IPS-18a (cell line): Measurements from ENCODE around the gene SURF4.

Experiments used
- H3K27ac ChIP-seq: one replicate; pipeline ENCODE4 v1.5.1; 2013; ENCODE audit warnings: low read length
- H3K27me3 ChIP-seq: one replicate; pipeline ENCODE4 v1.6.1; 2013; ENCODE audit warnings: mild to moderate bottlenecking, low read length; ENCODE audit not compliant: control insufficient read depth, insufficient read depth
- H3K36me3 ChIP-seq: one replicate; pipeline ENCODE4 v1.6.1; 2013; ENCODE audit warnings: low read depth, low read length; ENCODE audit not compliant: control insufficient read depth
- H3K4me1 ChIP-seq: one replicate; pipeline ENCODE4 v1.6.1; 2013; ENCODE audit warnings: low read depth, low read length; ENCODE audit not compliant: control insufficient read depth
- H3K4me3 ChIP-seq: one replicate; pipeline ENCODE4 v1.5.1; 2013; ENCODE audit warnings: low read length
- H3K9ac ChIP-seq: one replicate; pipeline ENCODE4 v1.6.1; 2013; ENCODE audit warnings: mild to moderate bottlenecking, low read length, moderate library complexity
- H3K9me3 ChIP-seq: one replicate; pipeline ENCODE4 v1.6.1; 2013; ENCODE audit warnings: low read depth, low read length; ENCODE audit not compliant: control insufficient read depth

Gene SURF4

DNA sequence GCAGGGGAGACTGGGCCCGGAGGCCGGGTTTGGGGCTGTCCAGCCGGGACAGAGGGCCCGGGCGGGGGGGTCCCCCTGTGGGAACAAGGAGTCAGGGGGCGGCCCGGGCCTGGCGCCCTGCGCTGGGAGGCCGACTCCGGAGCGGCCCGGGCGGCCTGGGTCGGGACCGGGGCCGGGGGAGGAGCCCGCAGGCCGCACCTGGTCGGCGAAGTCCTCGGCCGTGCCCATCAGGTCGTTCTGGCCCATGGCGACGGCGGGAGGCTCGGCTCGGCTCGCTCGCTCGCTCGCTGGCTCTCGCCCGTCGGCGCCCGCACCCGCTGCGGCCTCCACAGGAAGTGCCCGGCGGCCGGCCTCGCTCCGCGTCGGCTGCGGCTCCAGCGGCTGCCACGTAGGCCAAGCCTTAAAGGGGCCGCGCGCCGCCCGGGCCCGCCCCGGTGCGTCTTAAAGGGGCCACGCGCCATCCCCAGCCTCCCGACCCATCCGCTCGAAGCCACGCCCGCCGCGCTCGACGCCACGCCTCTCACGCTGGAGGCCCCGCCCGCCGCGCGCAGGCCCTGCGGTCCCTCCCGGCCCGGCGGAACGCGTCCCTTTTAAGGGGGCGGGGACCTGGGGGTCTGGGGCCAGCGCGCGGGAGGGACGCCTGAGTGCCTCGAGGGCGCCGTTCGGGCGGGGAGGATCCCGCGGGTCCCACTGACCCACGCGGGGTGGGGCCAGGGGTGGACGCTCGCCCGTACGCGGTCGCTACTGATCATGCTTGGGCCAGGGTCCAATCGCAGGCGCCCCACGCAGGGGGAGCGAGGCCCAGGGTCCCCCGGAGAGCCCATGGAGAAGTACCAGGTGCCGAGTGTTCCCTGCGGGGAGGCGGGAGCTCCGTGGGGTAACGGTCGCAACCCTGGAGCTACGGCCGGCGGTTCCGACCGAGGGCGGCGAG is at the start of gene SURF4, which contains the start of gene STKLD1:
SURF4 (minus strand) TSS at position 337 of the 931 bp plus-strand sequence; CDS start at position 246, 91 bp downstream.
STKLD1 (plus strand) TSS at position 643 of the 931 bp plus-strand sequence; CDS start at position 751, 108 bp downstream.
- H3K27ac ChIP-seq, result no peak within 1 kb of the TSS
- peaks cover 22% of the 10 kb centered on the region for H3K27me3 ChIP-seq
- peaks cover 8% of the 10 kb centered on the region for H3K4me1 ChIP-seq
- H3K4me3 ChIP-seq, result peak within 1 kb of the TSS; percentile 95
- H3K9ac ChIP-seq, result peak within 1 kb of the TSS; percentile 84
- peaks cover 7% of the 10 kb centered on the region for H3K36me3 ChIP-seq
- no peaks in the 10 kb centered on the region for H3K9me3 ChIP-seq

DNA sequence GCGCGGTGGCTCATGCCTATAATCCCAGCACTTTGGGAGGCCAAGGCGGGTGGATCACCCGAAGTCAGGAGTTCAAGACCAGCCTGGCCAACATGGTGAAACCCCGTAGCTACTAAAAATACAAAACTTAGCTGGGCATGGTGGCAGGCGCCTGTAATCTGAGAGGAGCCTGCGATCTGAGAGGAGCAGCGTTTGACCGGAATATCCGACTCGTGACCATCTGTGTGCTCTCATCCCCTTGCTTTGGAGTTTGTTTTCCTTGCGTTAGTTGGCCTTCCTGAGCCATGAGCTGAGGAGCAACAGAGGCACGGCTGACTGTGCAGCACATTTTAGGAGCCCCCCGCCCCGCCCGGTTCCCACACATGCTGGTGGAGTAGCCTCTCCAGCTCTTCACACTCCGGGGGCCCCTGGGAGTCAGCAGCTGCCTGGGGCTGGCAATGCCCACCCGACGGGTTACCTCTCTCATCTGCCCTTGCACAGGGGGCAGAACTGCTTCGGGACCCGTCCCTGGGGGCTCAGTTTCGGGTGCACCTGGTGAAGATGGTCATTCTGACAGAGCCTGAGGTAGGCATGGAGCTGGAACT is 49.3 kb upstream of the SURF4 start:
- Histone ChIP-seq H3K9me3 (no peaks in the 10 kb centered on the region), H3K36me3 (no peaks in the 10 kb centered on the region), H3K27me3 (peaks cover 16% of the 10 kb centered on the region), H3K9ac (no peak overlapping the region), H3K4me1 (peaks cover 6% of the 10 kb centered on the region), H3K4me3 (no peak overlapping the region), H3K27ac (no peak overlapping the region)

DNA sequence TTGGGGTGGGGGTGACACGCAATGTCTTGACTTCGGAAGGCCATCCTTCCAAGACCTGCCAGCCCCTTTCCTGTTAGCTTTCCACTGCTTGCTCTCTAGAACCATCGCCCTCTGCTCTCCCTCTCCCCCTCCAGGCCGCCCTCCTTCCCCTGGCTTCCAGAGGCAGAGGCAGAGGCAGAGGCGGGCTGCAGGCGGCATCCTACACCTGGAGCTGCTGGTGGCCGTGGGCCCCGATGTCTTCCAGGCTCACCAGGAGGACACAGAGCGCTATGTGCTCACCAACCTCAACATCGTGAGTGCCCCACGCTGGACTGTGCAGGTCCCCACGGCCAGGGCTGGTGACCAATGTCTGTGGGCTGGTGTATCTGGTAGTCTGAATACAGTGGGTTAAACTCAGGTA is 48.3 kb upstream of the SURF4 start:
- peaks cover 9% of the 10 kb centered on the region for H3K27me3 ChIP-seq
- H3K36me3 ChIP-seq, result no peaks in the 10 kb centered on the region
- no peak overlapping the region for H3K4me3 ChIP-seq
- H3K9ac ChIP-seq, result no peak overlapping the region
- no peak overlapping the region for H3K27ac ChIP-seq
- H3K4me1 ChIP-seq, result peaks cover 8% of the 10 kb centered on the region
- no peaks in the 10 kb centered on the region for H3K9me3 ChIP-seq

DNA sequence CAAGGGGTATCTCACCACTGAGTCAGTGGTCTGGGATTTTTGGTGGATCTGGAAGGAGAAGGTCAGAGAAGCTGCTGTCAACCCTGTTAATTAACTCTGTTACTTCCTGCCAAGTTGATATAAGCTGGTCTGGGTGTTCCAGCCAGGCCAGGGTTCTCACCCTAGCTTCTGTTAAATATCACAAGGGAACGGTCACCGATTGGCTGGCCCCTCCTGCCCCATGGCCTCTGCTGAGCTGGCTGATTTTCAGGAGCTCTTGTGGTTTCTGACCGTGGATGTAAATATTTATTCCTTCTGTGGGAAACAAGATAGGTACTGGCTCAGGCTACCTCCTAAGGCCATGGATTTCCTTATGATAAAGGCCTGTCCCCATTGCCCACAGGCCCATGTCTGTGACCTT is 47.4 kb upstream of the SURF4 start:
- Histone ChIP-seq H3K36me3 (no peaks in the 10 kb centered on the region), H3K27ac (no peak overlapping the region), H3K9me3 (no peaks in the 10 kb centered on the region), H3K4me3 (no peak overlapping the region), H3K4me1 (peaks cover 11% of the 10 kb centered on the region), H3K9ac (no peak overlapping the region), H3K27me3 (peaks cover 9% of the 10 kb centered on the region)

DNA sequence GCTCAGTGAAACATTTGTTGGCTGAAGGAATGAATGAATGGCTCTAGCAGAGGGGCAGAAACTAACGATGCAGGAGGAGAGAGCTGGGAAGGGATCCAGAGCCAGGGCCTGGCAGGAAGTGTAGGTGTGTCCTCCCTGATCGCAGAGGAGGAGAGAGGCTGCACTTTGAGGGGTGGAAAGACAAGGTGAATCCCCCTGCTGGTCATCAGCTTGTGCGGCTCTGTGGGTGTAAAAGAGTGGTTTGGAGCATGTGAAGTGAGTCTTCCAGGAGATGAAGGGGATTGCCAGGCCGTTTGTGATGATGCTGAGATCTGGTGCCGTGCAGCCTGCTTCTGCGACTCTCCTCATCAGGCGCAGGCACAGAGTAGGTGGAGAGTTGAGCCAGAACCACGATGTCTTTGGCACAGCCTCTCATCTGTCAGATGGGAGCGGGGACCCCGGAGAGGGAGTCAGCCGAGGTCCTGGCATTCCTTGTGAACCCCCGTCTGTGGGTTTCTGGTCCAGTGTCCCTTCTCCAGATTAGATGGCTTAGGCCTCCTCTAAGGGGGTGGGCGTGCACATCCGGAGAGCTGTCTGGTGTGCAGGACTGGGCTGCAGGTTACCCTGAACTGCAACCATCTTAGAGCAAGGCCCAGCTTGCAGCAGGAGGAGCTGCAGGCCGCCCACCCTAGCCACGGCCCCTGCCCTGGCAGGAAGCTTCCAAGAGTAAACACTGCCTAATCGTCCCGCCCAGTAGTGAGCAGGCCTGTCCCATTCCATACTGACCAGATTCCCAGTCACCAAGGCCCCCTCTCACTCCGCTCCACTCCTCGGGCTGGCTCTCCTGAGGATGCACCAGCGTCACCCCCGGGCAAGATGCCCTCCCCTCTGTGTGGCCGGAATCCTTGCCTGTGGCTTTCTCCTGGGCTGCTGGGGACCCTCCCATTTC is 46.0 kb upstream of the SURF4 start, which contains the start of gene ADAMTS13:
ADAMTS13 (plus strand) TSS at position 753 of the 928 bp plus-strand sequence; CDS start at position 830, 77 bp downstream.
- Histone ChIP-seq H3K27ac (no peak within 1 kb of the TSS), H3K4me1 (peaks cover 5% of the 10 kb centered on the region), H3K36me3 (no peaks in the 10 kb centered on the region), H3K27me3 (no peaks in the 10 kb centered on the region), H3K9me3 (no peaks in the 10 kb centered on the region), H3K9ac (no peak within 1 kb of the TSS), H3K4me3 (no peak within 1 kb of the TSS)

DNA sequence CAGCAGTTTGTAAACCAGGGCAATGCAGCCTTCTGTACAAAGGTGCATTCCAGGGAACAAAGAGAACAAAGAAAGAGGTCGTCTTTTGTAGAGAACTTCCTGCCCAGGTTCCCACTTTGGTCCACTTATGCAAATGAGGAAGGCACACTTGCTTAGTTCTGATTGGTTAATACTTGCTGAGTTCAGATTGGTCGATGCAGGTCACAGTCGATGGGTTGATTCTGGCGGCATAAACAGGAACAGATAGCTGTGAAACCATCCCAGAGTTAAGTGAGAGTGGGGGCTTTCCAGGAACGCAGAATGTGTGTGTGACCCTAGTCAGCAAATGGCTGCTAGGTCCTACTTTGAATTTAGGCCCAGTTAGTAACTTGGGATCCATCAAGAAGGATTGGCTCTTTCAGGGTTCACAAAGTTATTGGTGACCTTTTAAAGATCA is 44.5 kb upstream of the SURF4 start:
- Histone ChIP-seq H3K27me3 (no peaks in the 10 kb centered on the region), H3K36me3 (peaks cover 1% of the 10 kb centered on the region), H3K27ac (no peak overlapping the region), H3K9ac (no peak overlapping the region), H3K4me1 (peaks cover 5% of the 10 kb centered on the region), H3K9me3 (no peaks in the 10 kb centered on the region), H3K4me3 (no peak overlapping the region)

DNA sequence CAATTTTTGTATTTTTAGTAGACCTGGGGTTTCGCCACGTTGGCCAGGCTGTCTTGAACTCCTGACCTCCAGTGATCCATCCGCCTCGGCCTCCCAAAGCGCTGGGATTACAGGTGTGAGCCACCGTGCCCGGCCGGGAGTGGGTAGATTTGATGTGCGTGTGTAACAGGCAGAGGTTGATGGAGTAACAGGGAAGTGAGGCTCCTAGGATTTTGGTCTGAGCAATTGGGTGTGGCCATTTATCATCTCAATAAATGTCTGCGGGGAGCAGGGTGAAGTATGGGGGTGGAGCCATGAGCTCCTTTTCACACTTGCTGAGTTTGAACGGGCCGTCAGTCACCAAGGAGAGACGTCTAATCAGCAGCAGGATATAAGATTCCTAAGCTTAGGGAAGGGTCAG is 43.1 kb upstream of the SURF4 start:
- Histone ChIP-seq H3K27ac (no peak overlapping the region), H3K4me3 (peak overlapping the region; percentile 82), H3K9ac (peak overlapping the region; percentile 81), H3K27me3 (no peaks in the 10 kb centered on the region), H3K9me3 (no peaks in the 10 kb centered on the region), H3K36me3 (peaks cover 13% of the 10 kb centered on the region), H3K4me1 (peaks cover 5% of the 10 kb centered on the region)

DNA sequence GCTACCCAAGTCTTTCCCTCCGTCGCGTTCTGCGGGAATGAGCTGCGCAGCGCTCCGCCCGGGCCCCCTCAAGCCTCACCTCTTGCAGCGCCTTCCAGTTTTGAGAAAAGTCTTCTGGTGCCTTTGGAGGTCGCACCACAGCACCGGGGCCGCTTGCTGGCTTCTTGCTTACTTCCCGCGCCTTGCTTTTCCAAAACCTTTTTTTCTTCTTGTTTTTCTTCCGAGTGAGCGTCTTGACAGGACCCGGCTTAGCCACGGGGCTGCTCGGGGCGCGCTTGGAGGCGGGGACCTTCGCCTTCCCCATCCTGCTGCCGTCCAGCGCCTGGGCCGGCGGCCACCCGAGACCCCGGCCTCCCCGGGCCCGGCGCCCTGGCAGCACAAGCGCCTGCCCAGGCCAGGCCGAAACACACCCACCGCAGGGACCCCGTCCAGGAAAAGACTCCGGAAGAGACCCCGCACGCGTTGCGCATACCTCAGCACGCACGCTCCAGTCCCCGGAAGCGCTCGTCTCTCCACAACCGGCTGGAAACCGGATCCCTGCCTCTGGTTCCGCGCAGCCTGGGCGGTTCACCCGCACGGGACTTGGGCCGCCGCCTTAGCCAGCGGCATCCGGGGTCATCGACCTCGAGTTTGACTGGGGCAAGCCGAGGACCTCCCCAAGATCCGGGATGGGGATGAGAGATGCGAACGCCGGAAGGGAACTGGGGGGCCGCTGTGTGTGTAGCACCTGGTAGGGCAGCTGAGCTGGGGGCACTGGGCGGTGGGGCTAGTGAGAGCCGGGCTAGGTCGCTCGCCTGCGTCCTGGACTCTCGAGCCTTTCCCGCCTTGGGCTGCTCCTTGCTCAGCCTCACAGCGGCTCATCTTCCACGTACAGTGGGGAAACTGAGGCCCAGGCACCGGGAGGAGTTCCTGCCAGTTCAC is 41.9 kb upstream of the SURF4 start, which contains the start of gene REXO4:
REXO4 (minus strand) TSS at position 470 of the 921 bp plus-strand sequence; CDS start at position 304, 166 bp downstream.
- Histone ChIP-seq H3K9me3 (no peaks in the 10 kb centered on the region), H3K4me1 (peaks cover 5% of the 10 kb centered on the region), H3K9ac (peak within 1 kb of the TSS; percentile 81), H3K27me3 (no peaks in the 10 kb centered on the region), H3K4me3 (peak within 1 kb of the TSS; percentile 82), H3K27ac (peak within 1 kb of the TSS; percentile 70), H3K36me3 (peaks cover 14% of the 10 kb centered on the region)

DNA sequence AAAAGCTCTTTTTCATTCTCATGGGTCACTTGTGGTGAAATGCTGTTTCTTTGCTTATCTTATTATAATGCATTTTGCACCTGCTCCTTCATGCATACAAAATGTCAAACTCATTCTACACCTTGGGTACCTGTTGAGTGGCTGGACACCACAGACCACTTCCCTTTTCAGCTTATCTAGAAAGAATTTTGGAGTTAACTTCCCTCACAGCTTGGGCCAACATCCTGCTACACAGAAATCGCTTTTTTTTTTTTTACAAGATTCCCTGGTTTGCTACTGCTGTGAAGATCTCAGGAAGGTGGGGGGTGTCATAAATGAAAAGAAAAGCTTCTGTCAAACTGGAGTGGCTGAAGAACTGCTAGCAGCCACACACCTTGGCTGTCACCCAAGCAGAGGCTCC is 39.3 kb upstream of the SURF4 start:
- Histone ChIP-seq H3K9ac (no peak overlapping the region), H3K9me3 (no peaks in the 10 kb centered on the region), H3K4me3 (no peak overlapping the region), H3K36me3 (peaks cover 33% of the 10 kb centered on the region), H3K27me3 (no peaks in the 10 kb centered on the region), H3K4me1 (peaks cover 5% of the 10 kb centered on the region), H3K27ac (no peak overlapping the region)

DNA sequence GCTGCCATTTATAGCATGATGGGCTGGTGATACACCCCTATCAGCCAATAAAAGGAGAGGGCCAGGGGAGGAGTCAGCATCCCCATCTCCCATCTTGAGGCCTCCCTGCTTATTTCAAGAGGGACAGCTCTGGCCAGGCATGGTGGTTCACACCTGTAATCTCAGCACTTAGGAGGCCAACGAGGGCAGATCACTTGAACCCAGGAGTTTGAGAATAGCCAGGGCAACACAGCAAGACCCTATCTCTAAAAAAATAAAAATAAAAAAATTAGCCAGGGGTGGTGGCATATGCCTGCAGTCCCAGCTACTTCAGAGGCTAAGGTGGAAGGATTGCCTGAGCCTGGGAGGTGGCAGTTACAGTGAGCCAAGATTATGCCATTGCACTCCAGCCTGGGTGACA is 32.2 kb upstream of the SURF4 start:
- Histone ChIP-seq H3K4me1 (no peaks in the 10 kb centered on the region), H3K4me3 (no peak overlapping the region), H3K27me3 (no peaks in the 10 kb centered on the region), H3K36me3 (peaks cover 54% of the 10 kb centered on the region), H3K9me3 (no peaks in the 10 kb centered on the region), H3K27ac (no peak overlapping the region), H3K9ac (no peak overlapping the region)
